Testis (tissue), 3 donors: Measurements from ENCODE around the gene ELMO1. TPM values are rescaled to one million over a fixed set of nuclear protein-coding genes. Genes with fewer than 3 reads are reported as not detected.

Experiments
- DNase-seq: peaks from one replicate; pipeline ENCODE4 v3.0.0-alpha.2; 2019
- H3K27ac ChIP-seq, 2 donors: fragments of 200-600 bp; sonication (generic); one replicate each; pipeline ENCODE4 v1.5.1; 2019
- H3K27me3 ChIP-seq: fragments of 200-600 bp; sonication (generic); one replicate; pipeline ENCODE4 v1.5.1; 2019
- H3K36me3 ChIP-seq: fragments of 200-600 bp; sonication (generic); one replicate; pipeline ENCODE4 v1.5.1; 2017; ENCODE audit warnings: low read depth; ENCODE audit errors: missing control alignments
- H3K4me1 ChIP-seq: fragments of 200-600 bp; sonication (generic); one replicate; pipeline ENCODE4 v1.5.1; 2019
- H3K4me3 ChIP-seq, 2 donors: fragments of 200-600 bp; sonication (generic); one replicate each; pipeline ENCODE4 v1.5.1; 2017 to 2019
- H3K9me3 ChIP-seq: fragments of 200-600 bp; sonication (generic); one replicate; pipeline ENCODE4 v1.5.1; 2017
- CTCF ChIP-seq, 3 experiments: fragments of 450-650 bp in 2 of 3; fragments of 200-600 bp in 1 of 3; sonication (generic) in 1 of 3; IDR thresholded peaks; one replicate each; pipeline ENCODE4 v1.5.1; 2016 to 2019; ENCODE audit warnings: antibody characterized with exemption in 3 of 3, mild to moderate bottlenecking in 2 of 3, moderate library complexity in 1 of 3
- POLR2A ChIP-seq: fragments of 450-650 bp; IDR thresholded peaks from one replicate; pipeline ENCODE4 v1.6.1; 2017; ENCODE audit warnings: antibody characterized with exemption, mild to moderate bottlenecking, moderate library complexity
- WGBS, 2 donors: methylation state at CpG; one replicate each; pipeline ENCODE4 v1.1.5; 2018; 5-methylcytosine and 5-hydroxymethylcytosine counted together
- intact Hi-C: fragments of 100-400 bp; cut with DNase I; formaldehyde crosslinking; loops from one replicate; pipeline ENCODE4 v1.15.1; 2023; ENCODE audit warnings: low total_unique reads
- polyA plus RNA-seq: library from polyadenylated mRNA; stranded (reverse); fragments of 350-450 nt; fragmentation: Illumina TruSeq; extraction: RNeasy Lipid Tissue Mini Kit (QIAGEN cat#74804); gene quantifications from one replicate; pipeline ENCODE4 v1.2.3, GENCODE V29; 2014; ENCODE audit warnings: low read depth, low replicate concordance; ENCODE audit not compliant: insufficient read depth
- total RNA-seq, 2 donors: library from RNA; depleted of rRNA; stranded (reverse); fragments of >200 nt; gene quantifications; one replicate each; pipeline ENCODE4 v1.2.3, GENCODE V29; 2016

The ELMO1 gene
- total and polyA plus RNA-seq, 3 donors from 2014 or later, result 12.9 to 47.2 (median 36.5) TPM

GRCh38 chr7:37488163-37488764 is 39.6 kb upstream of the ELMO1 start:
- intact Hi-C loops, result no loop called here
- 91 to 97% methylated on average over 3 of the region's 3 CpGs for WGBS, 2 donors
- Histone ChIP-seq H3K36me3 (no peaks in the 10 kb centered on the region), H3K9me3 (no peaks in the 10 kb centered on the region), H3K27ac (no peak overlapping the region), H3K4me1 (peaks cover under 1% of the 10 kb centered on the region), H3K4me3 (no peak overlapping the region), H3K27me3 (no peaks in the 10 kb centered on the region)
- DNase-seq, result no peak
- TF ChIP-seq POLR2A (no peak), CTCF (IDR thresholded peaks at IDR 0.05) (no peak)

- Histone ChIP-seq H3K27me3 (no peaks in the 10 kb centered on the region), H3K27ac (no peak overlapping the region), H3K9me3 (no peaks in the 10 kb centered on the region), H3K4me1 (no peaks in the 10 kb centered on the region), H3K36me3 (no peaks in the 10 kb centered on the region), H3K4me3 (no peak overlapping the region)
- intact Hi-C loops, result no loop called here
- TF ChIP-seq CTCF (IDR thresholded peaks at IDR 0.05), result no peak
- no peak for TF ChIP-seq POLR2A
- no peak for DNase-seq
- 86 to 88% methylated on average over 6 of the region's 6 CpGs for WGBS, 2 donors
Measured at GRCh38 chr7:37484426-37485073, 35.9 kb upstream of the ELMO1 start.

- H3K9me3 ChIP-seq, result no peaks in the 10 kb centered on the region
- intact Hi-C loops, result no loop called here
- no peak overlapping the region for H3K27ac ChIP-seq
- H3K36me3 ChIP-seq, result no peaks in the 10 kb centered on the region
- H3K27me3 ChIP-seq, result no peaks in the 10 kb centered on the region
- H3K4me3 ChIP-seq, result no peak overlapping the region
- TF ChIP-seq POLR2A, result no peak
- TF ChIP-seq CTCF (IDR thresholded peaks at IDR 0.05), result no peak
- no peak for DNase-seq
- no peaks in the 10 kb centered on the region for H3K4me1 ChIP-seq
- 93 to 94% methylated on average over 3 of the region's 3 CpGs for WGBS, 2 donors
Measured at GRCh38 chr7:37483627-37484026, 35.0 kb upstream of the ELMO1 start.

- Histone ChIP-seq H3K4me1 (no peaks in the 10 kb centered on the region), H3K36me3 (no peaks in the 10 kb centered on the region), H3K27me3 (no peaks in the 10 kb centered on the region), H3K9me3 (no peaks in the 10 kb centered on the region), H3K4me3 (no peak overlapping the region), H3K27ac (no peak overlapping the region)
- 59 to 81% methylated on average over 2 of the region's 2 CpGs for WGBS, 2 donors
- no peak for DNase-seq
- TF ChIP-seq CTCF (IDR thresholded peaks at IDR 0.05) (no peak), POLR2A (no peak)
- intact Hi-C loops, result no loop called here
Measured at GRCh38 chr7:37482953-37483352, 34.3 kb upstream of the ELMO1 start.

- Histone ChIP-seq H3K27me3 (no peaks in the 10 kb centered on the region), H3K4me1 (no peaks in the 10 kb centered on the region), H3K4me3 (no peak overlapping the region), H3K27ac (no peak overlapping the region), H3K36me3 (no peaks in the 10 kb centered on the region), H3K9me3 (no peaks in the 10 kb centered on the region)
- WGBS, 2 donors, result 52 to 65% methylated on average over 1 of the region's 1 CpG
- intact Hi-C loops, result no loop called here
- no peak for DNase-seq
- TF ChIP-seq POLR2A, result no peak
- no peak for TF ChIP-seq CTCF (IDR thresholded peaks at IDR 0.05)
Measured at GRCh38 chr7:37482505-37482904, 33.8 kb upstream of the ELMO1 start.
